Stimulated activated CD8-positive, alpha-beta memory T cell treated with anti-CD3 and anti-CD28 coated beads, Interleukin-12 subunit alpha, Interleukin-12 subunit beta, amount 100 ng/mL, for 4 hours (primary cell): ENCODE measurements around the gene PRM3.

ENCODE experiments used
- DNase-seq: peaks from one replicate; pipeline ENCODE4 v3.0.0-alpha.2; 2020; ENCODE audit warnings: low read depth

Gene PRM3

GRCh38 chr16:11258553-11259492 is 14.6 kb downstream of the PRM3 start:
- no peak for DNase-seq

GRCh38 chr16:11257131-11257938 is 16.1 kb downstream of the PRM3 start:
- peak; percentile 41 for DNase-seq

GRCh38 chr16:11256661-11257130 is 16.7 kb downstream of the PRM3 start:
- no peak for DNase-seq

GRCh38 chr16:11255737-11256660 is 17.4 kb downstream of the PRM3 start, which contains the start of gene SOCS1:
Gene SOCS1, minus strand, starts transcription at chr16:11256204. Its CDS starts 726 bp downstream, at chr16:11255478.
- peak; percentile 83 for DNase-seq

DNA sequence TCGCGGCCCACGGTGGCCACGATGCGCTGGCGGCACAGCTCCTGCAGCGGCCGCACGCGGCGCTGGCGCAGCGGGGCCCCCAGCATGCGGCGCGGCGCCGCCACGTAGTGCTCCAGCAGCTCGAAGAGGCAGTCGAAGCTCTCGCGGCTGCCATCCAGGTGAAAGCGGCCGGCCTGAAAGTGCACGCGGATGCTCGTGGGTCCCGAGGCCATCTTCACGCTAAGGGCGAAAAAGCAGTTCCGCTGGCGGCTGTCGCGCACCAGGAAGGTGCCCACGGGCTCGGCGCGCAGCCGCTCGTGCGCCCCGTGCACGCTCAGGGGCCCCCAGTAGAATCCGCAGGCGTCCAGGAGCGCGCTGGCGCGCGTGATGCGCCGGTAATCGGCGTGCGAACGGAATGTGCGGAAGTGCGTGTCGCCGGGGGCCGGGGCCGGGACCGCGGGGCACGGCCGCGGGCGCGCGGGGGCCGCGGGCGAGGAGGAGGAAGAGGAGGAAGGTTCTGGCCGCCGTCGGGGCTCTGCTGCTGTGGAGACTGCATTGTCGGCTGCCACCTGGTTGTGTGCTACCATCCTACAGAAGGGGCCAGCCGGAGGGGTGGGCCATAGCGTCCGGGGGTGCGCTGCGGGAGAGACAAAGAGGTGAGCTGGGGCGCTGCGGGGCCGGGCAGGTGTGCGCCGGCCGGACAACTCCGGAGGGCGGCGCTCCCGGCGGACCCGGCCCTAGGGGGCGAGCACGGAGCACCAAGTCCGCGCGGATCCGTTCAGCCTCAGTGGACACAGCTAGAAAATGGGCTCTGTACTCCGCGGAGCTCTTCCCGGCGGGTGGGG is 18.3 kb downstream of the PRM3 start:
- peak; percentile 41 for DNase-seq

GRCh38 chr16:11253995-11254912 is 19.2 kb downstream of the PRM3 start:
- DNase-seq, result no peak

- DNase-seq, result peak; percentile 47
These were observed 20.1 kb downstream of the PRM3 start for GRCh38 chr16:11253009-11253994.

GRCh38 chr16:11252482-11252931 is 20.9 kb downstream of the PRM3 start:
- DNase-seq, result no peak

GRCh38 chr16:11251525-11252481 is 21.6 kb downstream of the PRM3 start:
- peak; percentile 57 for DNase-seq

DNA sequence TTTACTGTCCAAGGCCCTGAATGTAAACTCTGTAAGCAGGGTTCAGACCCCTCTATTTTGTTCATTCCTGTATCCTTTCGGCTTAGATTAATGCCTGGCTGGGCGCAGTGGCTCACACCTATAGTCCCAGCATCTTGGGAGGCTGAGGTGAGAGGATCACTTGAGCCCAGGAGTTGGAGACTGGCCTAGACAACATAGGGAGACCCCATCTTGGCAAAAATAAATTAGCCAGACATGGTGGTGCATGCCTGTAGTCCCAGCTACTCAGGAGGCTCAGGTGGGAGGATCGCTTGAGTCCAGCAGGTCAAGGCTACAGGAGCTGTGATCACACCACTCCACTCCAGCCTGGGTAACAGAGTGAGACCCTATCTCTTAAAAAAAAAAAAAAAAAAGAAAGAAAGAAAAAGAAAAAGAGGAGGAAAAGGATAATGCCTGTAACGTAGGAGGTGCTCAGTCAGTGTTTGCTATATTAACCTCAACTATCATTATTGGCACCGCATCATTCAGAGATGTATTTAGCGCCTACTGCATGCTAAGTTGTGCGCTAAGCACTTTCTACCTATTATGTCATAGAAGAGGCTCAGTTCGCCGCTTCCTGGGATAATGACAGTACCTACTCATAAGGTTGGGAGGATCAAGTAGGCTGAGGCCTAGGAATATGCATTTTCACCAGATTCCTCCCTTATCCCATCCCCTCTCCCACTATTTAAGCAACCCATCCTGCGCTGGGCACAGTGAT is 22.5 kb downstream of the PRM3 start:
- no peak for DNase-seq

DNA sequence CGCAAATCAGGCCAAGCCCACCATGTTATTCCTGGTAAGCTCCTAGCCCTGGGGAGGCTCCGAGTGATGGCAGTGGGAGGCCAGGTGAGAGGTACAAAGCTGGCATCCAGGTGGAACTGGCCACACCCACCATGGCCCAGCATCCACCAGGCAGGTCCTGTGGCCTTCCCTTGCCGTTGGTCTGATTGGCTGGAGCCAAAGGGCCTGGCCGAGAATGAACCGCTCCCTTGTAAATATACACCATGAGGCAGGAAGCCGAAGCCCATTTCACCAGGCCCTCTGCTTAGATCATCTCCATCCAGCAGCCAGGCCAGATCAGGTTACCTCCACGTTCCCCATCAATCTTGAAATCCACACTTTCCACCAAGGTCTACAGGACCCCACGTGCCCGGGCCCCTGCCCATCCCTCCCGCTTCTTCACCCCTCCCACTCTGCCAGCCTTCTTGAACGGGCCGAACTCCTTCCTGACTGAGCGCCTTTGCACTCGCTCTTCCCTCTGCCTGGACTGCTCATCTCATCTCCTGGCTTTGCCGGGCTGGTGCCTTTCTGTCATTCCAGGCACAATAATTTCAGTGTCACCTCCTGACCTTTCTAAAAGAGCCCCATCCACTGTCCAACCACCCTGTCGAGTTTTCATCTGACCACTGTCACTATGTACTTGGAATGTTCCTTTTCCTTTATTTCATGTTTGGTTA is 23.2 kb downstream of the PRM3 start:
- DNase-seq, result no peak

DNA sequence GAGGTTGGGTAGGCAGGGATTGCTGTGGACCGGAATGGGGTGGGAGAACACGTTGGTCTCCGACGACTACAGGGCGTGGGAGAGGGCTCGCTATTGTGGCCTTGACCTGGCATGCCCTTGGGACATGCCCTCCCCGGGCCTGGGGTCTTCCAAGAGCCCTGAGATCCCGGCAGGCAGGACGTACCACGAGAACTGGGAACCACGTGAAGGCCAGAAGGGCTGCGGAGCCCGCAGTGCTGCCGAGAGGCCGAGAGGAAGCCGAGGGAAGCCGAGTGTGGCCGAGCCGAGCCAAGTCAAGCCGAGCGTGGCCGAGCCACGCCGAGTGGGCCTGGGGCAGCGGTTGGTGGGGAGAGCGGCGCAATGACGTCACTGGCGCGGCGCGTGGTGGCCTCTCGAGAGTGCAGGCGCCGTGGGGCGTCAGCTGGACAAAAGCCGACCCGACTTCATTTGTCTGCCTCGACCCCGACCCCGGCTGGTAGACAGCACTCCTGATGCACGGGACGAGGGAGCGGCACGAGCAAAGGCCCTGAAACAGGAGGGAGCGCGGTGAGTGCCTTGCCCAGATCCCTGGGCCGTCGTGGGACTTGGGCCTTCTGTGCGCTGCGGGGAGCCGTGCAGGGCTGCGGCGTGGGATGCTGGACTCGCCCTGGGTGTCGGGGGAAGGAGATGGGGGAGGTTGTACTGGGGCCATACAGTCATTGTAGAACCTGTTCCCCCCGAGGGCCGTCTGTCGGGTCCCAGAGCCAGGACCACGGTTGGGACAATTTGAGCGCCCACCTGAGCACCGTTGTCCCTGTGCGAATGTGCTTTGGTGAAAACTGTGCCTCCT is 24.0 kb downstream of the PRM3 start:
- no peak for DNase-seq

- DNase-seq, result no peak
These were observed 25.3 kb downstream of the PRM3 start for GRCh38 chr16:11248133-11248532.

DNA sequence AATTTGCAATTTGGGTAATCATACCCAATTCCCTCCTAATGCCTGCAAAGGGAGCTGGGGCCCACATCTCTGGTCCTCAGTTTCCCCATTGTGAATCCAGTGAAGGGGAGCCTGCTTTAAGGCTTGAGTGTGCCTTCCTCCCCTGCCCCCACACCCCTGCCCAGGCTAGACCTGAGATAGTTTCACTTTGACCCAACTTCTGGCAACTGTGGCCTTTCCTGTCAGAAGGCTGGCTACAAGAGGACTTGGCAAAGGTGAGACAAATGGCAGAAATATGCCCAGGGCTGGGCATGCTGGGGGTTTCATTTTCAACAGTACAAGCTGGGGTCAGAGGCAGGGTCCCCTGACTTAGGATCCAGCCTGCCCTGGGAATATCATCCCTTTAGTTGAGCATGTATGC is 27.4 kb downstream of the PRM3 start:
- no peak for DNase-seq

DNA sequence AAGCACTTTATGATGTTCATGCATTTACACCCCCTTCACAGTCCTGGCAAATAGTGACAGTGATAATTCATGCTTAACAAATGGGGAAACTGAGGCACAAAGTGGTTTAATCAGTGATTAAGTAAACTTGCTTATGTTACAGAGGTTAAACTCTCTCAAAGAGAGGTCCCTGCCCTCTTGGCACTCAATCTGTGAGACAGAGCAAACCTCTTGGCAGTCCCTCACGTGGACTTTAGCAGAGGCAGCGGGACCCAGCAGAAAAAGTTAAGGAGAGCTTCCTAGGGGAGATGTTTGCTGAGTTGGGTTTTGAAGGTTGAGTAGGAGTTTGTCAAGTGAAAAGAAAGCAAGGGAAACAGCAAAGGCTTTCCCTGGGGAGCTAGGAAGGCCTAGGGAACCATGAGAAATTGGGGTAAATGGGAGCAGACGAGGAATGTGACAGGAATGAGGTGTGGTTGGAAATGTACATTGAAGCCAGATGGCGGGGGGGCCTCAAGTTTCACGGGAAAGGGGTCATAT is 28.1 kb downstream of the PRM3 start:
- no peak for DNase-seq
